OCI-M1 (cell line): ENCODE data around the gene ZDHHC14.

Source experiments
- DNase-seq: peaks from one replicate; lab custom pipeline; 2025; lab: John Stamatoyannopoulos, UW

ZDHHC14 gene

DNA sequence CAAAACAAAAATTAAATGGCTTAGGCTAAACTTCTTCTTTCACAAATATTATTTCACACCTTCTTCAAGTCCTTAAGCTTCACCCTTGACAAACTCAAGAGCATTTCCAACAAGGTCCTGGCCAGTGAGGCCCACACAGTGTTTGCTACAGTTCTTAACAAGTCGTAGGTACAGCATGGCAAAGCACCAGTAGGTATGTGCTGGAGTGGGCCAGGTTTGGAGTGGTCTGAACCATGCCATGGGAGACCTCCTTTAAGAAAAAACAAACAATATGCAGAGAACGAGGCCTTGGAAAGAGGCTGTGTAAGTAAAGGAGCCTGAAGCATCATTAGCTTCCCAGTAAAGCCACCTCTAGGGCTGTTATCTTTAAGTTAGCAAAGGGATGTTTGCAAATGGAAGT, 287.7 kb downstream of the ZDHHC14 start:
- no peak for DNase-seq

DNA sequence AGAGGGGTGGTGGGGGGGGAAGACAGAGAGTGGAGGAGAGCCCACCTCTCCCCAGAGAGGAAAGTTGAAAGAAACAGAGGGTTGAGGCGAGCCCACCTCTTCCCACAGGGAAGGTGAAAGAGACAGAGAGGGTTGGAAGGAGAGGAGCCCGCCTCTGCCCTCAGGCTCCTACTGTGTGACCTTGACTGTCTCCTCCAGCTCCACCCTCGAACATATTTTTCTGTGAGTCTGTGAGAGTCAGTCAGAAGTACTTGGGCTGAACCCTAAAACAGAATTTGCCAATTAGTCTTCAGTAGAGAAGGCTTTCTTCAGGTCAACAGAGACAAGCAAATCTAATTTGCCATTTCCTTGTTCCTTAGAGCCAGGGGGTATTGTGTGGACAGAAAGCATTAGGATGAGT, 288.3 kb downstream of the ZDHHC14 start:
- DNase-seq, result no peak

DNA sequence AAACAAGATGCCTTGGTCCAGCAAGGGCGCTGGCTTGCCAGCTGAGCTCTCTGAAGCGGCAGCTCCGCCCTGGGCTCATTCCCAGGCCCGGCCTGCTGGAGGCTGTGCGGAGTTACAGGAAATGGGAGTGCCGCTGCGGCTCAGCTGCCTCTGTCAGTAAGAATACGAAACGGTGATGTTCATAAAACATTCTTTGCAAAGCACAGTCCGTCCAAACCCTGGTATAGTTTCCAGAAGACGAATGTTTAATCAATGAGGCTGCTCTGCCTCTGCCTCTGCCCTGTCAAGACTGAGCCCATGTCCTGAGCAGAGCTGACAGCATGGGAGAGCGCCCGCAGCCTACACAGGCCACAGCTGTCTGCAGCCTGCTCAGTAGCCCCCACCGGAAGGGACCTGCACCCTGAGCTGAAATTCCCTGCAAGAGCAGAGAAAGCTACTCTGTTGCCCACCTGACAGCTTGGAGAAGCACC, 288.8 kb downstream of the ZDHHC14 start:
- DNase-seq, result no peak

DNA sequence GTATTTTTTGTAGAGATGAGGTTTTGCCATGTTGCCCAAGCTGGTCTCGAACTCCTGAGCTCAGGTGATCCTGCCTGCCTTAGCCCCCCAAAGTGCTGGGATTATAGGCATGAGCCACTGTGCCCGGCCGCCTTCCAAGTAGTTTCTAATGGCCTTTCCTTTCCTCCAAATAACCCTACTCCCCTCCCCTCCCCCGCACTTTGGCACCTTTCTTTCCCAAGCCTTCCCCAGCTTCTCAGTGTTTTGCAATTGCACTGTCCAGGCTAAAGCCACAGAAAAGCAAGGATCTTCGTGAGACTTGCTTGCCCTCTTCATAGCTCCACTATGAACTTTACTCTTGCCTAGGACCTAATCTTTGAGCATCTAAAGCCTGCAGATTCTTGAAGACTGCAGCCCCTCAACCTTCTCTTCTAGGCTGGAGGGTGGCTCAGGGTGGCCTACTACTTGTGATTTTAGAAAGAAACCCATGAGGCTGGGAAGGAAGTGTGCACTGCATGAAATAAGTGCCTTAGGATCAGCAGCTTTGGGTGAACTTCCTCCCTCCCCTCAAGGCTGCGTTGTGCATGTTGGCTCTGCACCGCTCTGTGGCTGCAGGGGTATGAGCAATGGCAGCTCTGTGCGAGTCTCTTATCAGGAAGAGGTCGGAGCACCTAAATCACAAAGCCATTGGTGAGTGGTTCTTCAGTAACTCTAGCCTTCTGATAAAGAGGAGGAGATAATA, 289.6 kb downstream of the ZDHHC14 start:
- no peak for DNase-seq

DNA sequence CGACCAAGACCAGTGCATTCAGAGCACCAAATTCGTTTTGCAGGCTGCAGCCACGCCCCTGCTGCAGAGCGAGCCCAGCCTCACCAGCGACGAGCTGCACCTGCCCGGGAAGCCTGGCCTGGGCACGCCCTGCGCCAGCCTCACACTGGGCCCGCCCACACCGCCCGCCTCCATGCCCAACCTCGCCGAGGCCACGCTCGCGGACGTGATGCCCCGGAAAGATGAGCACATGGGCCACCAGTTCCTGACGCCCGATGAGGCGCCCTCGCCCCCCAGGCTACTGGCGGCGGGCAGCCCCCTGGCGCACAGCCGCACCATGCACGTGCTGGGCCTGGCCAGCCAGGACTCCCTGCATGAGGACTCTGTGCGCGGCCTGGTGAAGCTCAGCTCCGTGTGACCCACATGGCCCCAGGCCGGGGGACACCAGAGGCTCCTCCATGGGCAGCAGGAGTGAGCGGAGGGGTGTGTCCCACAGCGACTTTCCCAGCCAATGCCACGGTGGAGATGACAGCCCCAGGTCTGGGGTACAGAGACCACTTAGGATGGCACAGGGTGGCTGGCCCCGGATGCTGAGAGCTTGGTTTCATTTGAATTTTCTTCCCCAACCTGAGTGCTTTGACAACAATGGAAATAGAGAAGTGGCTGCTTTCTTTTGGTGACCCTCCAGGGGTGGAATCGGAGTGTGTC, 291.9 kb downstream of the ZDHHC14 start:
- no peak for DNase-seq

DNA sequence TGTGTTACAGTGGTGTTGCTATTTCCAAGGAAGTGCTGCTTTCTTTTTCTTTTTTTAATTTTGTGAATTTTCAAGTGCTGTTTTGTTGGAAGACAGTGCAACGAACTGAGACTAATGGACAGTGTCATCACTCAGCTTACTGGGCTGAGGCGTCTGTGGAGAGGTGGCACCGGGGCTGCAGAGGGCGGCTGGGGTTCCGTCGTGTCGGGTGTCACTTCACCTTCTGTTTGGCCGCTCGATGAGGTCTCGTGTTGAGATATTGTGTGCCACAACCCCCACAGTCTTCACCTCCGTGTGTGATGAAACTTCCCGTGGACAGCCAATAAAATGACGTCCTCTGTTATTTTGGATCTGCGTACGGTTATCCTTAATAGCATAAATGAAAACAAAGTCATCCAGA, 292.6 kb downstream of the ZDHHC14 start:
- no peak for DNase-seq

DNA sequence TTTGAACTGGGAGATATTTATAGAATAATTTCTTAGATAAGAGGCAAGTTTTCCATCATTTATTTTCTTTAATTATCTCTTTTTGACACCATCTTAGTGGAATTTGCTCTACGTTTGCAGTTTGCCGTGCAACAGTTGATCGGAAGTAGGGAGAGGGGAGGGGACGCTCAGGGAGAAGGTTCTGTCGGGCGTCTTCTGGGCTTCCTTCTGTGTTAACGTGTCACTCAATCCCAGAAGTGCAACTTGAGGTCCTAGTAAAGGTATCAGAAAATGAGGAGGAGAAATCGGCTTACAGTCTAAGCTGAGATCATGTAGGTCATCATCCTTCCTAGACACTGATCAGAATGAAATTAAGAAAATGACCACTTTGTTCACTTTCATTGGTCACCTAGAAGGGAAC, 293.1 kb downstream of the ZDHHC14 start:
- no peak for DNase-seq

DNA sequence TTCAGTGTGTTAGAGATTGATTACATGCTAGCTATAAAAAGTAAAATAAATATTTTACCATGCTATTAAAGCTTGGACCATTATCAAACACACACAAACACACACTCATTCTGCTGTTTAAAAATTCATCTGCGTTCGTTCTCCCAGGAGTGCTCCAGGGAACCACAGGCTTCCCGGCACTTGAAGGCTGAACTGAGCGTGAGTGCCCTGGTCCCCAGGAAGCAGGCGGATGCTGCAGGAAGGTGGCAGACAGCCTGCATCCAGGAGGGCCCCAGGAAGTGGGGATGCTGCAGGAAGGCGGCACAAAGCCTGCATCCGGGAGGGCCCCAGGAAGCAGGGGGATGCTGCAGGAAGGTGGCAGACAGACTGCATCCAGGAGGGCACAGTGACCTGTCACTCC, 294.8 kb downstream of the ZDHHC14 start:
- DNase-seq, result no peak

DNA sequence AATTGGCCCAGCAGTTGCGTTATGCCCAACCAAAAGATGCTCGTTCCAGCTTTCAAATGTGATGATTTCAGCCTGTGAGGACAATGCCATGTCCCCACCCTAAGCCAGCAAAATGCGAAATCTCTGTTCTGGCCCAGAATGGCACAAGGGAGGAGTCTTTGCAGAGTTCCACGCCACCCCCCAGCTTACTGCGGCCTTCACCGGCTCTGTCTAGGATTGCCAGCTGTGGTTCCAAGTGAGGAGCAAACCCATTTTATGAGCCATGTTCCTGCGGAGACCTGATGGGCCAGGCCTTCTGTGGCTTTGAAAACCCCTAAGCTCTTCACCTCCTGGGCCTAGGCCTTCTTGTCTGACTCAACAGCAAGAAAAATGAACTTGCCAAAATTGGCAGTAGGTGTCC, 295.3 kb downstream of the ZDHHC14 start:
- no peak for DNase-seq

DNA sequence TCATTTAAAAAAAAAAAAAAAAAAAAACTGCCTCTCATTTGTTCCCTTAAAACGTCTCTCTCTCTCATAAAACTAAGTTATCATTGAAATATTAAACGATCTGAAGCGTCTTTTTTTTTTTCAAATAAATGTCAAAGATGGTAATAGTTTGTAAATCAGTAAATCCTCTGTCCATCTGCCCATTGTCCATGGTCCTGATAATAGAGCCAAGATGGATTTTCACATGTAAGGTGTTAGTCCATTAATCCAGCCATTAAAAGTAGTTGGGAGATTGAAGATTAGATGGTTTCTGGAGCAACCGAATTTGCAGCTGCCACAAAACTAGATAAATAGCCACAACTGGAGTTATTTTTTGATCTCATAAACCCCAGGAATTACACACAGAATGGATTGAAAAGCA, 296.2 kb downstream of the ZDHHC14 start:
- DNase-seq, result no peak

DNA sequence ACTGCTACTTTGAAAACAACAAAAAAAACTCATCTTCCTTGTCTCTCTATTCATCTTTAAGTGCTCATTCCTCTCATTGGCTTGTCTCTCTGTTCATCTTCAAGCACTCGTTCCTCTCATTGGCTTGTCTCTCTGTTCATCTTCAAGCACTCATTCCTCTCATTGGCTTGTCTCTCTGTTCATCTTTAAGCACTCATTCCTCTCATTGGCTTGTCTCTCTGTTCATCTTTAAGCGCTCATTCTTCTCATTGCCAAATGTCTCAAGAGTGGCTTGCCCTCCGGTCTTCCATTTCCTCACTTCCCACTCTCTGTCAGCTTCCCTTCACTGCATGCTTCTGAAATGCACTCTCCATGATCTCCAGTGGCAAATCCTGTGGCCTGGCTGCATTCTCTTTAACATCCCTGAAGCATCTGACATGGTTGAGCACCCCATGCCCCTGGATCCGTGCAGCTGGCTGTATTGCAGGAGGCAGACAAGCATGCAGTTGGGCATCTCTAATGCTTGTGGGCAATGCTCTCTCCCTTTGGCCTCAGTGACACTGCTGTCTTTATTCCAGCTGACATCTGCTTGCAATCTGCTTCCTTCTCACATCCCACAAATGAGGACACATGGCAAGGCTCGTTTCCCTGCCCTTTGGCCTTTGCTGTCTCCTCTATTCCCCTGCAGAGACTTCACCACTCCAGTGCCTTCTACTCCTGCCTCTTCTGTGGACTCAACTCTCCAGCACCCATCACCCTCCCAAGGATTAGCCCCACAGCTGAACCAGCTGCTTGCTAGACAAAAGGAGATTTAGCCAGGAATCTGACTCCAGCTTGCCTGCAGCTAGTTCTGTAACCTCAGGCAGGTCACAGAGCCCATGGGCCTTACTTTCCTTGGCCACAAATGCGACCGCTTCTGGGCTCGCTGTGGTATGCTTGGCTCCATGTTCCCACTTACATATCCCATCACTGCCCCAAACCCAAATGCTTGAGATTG, 298.9 kb downstream of the ZDHHC14 start:
- DNase-seq, result no peak

DNA sequence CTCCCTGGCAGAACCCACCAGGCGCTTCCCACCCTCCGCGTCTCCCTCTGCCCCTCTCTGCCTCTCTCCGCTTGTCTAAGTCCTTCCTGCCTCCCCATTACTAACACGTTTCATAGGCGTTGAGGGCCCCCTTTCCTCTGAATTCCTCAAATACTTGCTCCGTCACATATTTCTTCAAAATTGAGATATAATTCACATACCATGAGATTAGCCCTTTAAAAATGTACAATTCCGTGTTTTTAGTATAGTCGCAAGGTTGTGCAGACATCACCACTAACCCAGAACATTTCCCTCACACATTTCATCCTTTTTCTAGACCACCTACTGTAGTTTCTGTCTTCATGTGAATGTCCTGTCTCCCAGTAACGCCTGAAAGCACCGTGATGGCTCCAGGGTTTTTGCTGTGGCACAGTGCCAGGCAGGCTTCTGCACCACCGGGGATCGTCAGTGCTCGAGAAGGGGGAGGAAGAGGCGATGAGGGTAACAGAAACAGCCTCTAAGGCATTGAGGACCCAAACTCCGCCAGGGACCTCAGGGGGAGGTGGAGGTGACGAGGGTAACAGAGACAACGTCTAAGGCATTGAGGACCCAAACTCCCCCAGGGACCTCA, 300.2 kb downstream of the ZDHHC14 start:
- no peak for DNase-seq

DNA sequence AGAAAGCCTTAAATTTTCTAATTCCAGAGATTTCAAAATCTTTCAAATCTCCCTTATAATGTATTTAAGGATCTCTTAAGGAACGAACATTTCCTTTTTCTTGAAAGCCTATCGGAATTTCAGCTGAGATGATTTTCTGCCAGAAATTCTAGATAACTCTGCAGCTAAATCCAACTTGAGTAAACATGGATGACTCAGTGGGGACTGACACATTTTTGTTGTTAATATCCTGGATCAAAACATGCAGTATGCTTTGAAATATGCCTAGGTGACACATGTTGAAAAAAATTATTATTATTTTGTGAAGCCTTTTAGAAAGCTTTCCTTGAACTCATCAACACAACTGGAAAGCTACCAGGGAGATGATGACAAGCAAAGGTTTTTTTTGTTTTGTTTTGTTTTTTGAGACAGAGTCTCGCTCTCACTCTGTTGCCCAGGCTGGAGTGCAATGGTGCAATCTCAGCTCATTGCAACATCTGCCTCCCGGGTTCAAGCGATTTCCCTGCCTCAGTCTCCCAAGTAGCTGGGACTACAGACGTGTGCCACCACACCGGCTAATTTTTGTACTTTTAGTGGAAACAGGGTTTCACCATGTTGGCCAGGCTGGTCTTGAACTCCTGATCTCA, 302.0 kb downstream of the ZDHHC14 start:
- no peak for DNase-seq

DNA sequence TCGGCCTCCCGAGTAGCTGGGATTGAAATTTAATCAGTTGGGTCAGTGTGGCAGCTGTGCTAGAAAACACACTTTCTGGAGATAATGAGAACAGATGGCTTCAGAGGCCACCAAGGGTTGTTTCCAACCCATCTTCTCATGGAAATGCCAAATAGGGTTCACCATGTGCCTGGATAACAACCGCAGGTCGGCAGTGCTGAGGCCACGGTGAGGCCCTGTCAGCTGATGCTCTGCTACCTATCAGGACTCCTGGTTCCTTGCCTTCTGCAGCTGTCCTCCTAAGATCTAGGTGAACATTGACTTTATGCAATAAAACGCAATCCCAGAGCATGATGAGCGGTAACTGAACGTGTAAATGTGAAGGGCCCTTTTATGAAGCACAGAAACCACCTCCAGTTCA, 302.7 kb downstream of the ZDHHC14 start:
- DNase-seq, result no peak

DNA sequence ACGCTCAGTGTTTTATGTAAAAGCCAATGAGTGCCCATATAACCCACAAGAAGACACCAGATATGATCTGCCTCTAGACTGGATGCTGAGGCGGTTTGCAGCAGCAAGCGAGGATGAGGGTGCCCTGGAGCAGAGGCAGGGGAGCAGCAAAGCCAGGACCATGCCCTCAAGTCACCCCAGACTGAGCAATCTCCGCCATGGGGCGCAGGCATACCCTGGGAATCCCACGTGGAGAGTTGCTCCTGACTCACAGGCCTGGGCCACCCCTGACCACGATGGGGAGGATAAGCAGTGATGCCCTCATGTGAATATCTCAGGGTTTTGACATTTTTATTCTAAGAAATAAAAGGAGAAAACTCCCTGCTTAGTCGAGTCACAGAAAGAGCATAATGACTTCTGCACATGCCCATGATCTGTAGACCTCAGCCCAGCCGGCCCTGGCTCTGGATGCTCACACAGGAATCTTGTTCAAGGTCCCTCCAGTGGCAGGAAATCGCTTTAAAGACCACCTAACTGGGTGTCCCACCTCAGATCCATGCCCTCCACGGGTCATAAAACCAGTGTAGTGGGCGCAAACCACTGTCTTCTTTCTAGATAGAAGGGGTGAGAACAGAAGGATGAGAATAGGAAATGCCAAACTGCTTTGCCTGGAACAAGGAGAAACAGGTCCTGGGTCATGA, 303.8 kb downstream of the ZDHHC14 start:
- no peak for DNase-seq

DNA sequence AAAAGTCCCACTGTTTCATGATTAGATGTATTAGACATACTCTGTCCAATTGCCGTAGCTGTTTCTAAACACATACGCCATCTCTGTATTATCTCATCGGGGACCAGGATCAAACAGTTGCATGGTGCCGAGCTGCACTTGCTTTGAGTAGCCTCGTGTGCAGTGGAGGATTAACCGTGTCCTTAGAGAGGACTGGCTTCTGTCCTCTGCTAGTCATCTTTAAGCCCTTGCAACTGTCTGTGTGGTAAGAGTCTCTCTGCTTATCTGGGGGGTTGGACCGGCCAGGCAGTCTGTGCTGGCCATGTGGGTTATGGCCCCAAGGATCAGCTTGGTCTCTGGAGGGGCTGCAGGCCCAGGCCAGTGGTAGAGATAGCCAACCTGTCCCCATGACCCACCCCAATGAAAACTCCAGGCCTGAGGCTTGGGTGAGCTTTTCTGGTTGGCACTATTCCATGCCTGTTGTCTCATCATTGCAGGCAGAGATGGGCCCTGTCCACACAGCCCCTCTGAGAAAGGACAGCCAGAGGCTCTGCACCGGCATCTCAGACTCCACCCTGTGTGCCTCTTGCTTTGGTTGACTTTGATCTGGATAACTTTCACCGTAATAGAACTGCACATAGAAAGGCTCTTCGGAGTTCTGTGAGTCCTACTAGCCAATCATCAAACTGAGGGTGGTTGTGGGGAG, 304.7 kb downstream of the ZDHHC14 start:
- no peak for DNase-seq

DNA sequence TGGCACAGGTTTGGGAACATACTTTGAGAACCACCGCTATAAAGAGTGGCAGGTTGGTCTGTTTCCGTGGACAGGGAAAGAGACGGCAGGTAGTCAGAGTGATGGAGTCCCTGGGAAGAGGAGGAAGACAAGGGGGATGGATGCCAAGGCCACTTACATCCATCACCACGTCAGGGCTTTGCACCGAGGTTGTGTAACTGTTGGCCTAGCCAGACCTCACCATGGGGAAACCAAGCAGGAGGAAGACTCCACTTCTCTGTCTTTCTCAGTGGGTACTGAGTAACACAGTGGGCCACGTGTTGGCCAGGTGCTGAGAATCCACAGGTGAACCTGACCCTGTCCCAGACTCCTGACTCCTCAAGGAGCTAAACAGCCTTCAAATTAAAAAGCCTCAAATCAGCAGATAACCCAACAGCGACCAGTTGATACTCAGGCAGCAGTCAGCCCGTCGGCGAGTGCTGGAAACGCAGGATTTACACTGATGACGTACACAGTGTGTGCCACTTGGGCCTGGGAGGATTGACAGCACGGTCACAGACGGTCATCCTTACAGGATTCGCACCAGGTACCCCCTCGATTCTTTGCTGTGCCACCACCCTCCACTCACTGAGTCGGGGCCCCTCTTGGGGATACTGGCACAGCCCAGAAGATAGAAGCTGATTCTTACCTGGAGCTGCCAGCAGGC, 307.4 kb downstream of the ZDHHC14 start:
- no peak for DNase-seq

DNA sequence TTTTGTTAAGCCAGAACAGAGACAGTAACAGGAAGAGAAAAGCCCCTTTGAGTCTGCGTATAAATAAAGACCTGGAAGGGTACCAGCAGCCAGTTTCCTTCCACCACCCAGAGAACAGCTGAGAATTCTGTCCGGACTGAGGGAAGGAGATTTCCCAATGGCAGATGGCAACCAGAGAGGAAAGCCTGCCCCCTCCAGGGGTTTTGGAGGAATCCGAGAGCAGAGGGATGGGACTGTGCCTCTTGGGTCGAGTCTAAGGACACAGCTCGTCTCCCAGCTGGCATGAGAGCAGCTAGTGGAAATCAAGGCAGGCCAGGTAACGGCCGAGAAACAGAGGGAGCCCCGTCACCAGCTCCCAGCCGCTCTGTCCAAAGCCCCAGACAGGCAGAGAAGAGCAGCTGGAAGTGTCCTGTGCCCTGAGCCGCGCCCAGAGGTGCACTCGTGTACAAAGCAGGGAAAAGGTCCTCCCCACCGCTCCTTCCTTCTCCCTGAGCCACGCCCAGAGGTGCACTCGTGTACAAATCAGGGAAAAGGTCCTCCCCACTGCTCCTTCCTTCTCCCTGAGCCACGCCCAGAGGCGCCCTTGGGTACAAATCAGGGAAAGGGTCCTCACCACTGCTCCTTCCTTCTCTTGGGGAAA, 308.1 kb downstream of the ZDHHC14 start:
- no peak for DNase-seq

DNA sequence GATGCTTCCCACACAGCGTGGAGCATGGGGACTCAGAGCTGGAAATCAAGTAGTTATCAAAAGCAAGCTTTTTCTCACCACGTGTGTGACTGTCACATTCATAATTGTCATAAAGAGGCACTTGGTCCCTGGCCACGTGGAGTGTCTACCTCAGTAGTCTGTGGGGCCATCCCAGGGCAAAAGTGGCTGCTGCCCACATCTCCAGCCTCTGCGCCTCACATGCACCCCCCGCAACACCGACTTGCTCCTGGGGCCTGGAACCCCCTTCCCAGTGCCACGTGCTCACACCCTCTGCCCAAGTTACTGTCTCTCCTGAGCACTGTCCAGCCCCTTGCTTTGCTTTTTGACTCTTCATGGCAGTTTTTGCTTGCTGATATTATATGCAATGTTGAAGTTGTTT, 308.9 kb downstream of the ZDHHC14 start:
- no peak for DNase-seq
